Measurements from ENCODE around the gene ZFR. TPM values are rescaled to one million over a fixed set of nuclear protein-coding genes. Genes with fewer than 3 reads are reported as not detected.
"Not testable (repeated sequence)": the region's sequence is repeated elsewhere in the genome, so short reads cannot be mapped to it uniquely, and the experiment has no call there.

Gene ZFR
- total RNA-seq, 2 experiments from 2014 or later, result 48.1 to 48.7 TPM

DNA sequence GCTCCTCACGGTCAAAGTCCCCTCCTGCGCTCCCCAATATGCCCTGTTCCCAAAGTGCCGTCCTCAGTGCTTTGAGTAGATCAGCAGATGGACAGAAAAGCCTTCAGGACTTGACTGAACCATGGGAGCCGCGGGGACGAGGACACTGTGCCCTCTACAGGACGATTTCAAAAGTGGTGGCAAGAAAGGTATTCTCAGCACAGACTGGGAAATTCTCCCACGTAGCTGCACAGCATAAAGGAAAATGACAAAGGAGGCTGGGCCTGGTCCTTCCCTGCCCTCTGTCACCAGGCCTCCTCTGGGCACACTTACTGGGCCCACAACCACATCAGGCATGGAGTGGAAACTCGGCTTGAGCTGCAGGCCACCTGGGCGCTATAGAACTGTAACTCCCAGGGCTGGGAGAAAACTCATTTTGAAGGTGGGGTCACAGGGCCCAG is 115.1 kb downstream of the ZFR start:
- Mint-ChIP-seq H3K4me1 (peaks cover 2% of the 10 kb centered on the region), H3K4me3 (no peak overlapping the region), H3K27me3 (no peaks in the 10 kb centered on the region), H3K9me3 (no peaks in the 10 kb centered on the region), H3K27ac (no peak overlapping the region), H3K36me3 (no peaks in the 10 kb centered on the region)
- ATAC-seq (ENCODE audit: low read depth), result peak; percentile 83
- POLR2A ChIA-PET, result interaction anchor here (1.2 kb wide), 1 partner anchor 95 kb away, joined by 4 read pairs; no protein-coding TSS in a partner anchor
- peak; percentile 50 for DNase-seq

GRCh38 chr5:32326216-32326772 is 118.2 kb downstream of the ZFR start:
- POLR2A ChIA-PET, result no interaction called here
- H3K4me3 Mint-ChIP-seq, result no peak overlapping the region
- H3K27ac Mint-ChIP-seq, result no peak overlapping the region
- peaks cover 6% of the 10 kb centered on the region for H3K9me3 Mint-ChIP-seq
- no peaks in the 10 kb centered on the region for H3K27me3 Mint-ChIP-seq
- peaks cover 2% of the 10 kb centered on the region for H3K4me1 Mint-ChIP-seq
- DNase-seq (no peak), ATAC-seq (ENCODE audit: low read depth) (no peak)
- peaks cover 4% of the 10 kb centered on the region for H3K36me3 Mint-ChIP-seq

DNA sequence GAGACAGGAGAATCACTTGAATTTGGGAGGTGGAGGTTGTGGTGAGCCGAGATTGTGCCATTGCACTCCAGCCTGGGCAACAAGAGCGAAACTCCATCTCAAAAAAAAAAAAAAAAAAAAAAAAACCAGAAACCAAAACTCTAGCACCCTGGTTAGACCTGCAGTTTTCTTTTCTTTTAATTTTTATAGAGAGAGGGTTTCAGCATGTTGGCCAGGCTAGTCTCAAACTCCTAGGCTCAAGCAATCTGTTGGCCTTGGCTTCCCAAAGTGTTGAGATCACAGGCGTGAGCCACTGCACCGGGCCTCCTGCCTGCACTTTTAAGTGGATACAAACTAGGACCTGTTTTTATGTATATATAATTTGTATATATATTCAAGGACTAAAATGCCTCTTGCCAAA is 118.9 kb downstream of the ZFR start:
- no peak overlapping the region for H3K27ac Mint-ChIP-seq
- DNase-seq (no peak), ATAC-seq (ENCODE audit: low read depth) (no peak)
- H3K4me1 Mint-ChIP-seq, result peaks cover 2% of the 10 kb centered on the region
- H3K9me3 Mint-ChIP-seq, result peaks cover 6% of the 10 kb centered on the region
- POLR2A ChIA-PET, result no interaction called here
- no peak overlapping the region for H3K4me3 Mint-ChIP-seq
- peaks cover 4% of the 10 kb centered on the region for H3K36me3 Mint-ChIP-seq
- H3K27me3 Mint-ChIP-seq, result no peaks in the 10 kb centered on the region

- ATAC-seq (ENCODE audit: low read depth), result no peak
- H3K4me1 Mint-ChIP-seq, result peaks cover 2% of the 10 kb centered on the region
- no peak overlapping the region for H3K4me3 Mint-ChIP-seq
- H3K27me3 Mint-ChIP-seq, result no peaks in the 10 kb centered on the region
- H3K36me3 Mint-ChIP-seq, result peaks cover 4% of the 10 kb centered on the region
- H3K9me3 Mint-ChIP-seq, result peaks cover 6% of the 10 kb centered on the region
- H3K27ac Mint-ChIP-seq, result no peak overlapping the region
- POLR2A ChIA-PET, result no interaction called here
- DNase-seq, result no peak
Observed at GRCh38 chr5:32325062-32325461, 119.5 kb downstream of the ZFR start.

DNA sequence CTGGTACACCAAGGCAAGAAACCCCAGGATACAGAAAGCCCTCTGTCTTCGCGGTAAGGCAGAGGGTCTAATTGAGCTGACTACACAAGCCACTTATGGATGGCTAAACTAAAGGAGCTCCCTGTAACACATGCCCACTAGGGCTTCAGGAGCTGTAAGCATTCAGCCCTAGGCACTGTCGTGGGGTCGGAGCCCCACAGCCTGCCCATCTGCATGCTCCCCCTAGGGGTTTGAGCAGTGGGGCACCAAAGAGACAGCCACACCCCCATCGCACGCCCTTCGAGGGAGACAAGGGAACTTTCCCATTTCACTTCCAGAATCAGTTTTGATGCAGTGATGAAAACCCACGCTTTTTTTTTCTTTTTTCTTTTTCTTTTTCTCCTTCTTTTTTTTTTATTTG is 120.8 kb downstream of the ZFR start:
- H3K27ac Mint-ChIP-seq, result no peak overlapping the region
- no peak for ATAC-seq (ENCODE audit: low read depth)
- POLR2A ChIA-PET, result no interaction called here
- no peaks in the 10 kb centered on the region for H3K4me1 Mint-ChIP-seq
- H3K4me3 Mint-ChIP-seq, result no peak overlapping the region
- peaks cover 6% of the 10 kb centered on the region for H3K9me3 Mint-ChIP-seq
- H3K27me3 Mint-ChIP-seq, result no peaks in the 10 kb centered on the region
- peaks cover 4% of the 10 kb centered on the region for H3K36me3 Mint-ChIP-seq
- no peak for DNase-seq

GRCh38 chr5:32322882-32323281 is 121.7 kb downstream of the ZFR start:
- H3K9me3 Mint-ChIP-seq, result peaks cover 6% of the 10 kb centered on the region
- H3K27me3 Mint-ChIP-seq, result no peaks in the 10 kb centered on the region
- DNase-seq, result no peak
- peaks cover 4% of the 10 kb centered on the region for H3K36me3 Mint-ChIP-seq
- ATAC-seq (ENCODE audit: low read depth), result no peak
- no peak overlapping the region for H3K4me3 Mint-ChIP-seq
- POLR2A ChIA-PET, result no interaction called here
- no peaks in the 10 kb centered on the region for H3K4me1 Mint-ChIP-seq
- H3K27ac Mint-ChIP-seq, result no peak overlapping the region

GRCh38 chr5:32321787-32322186 is 122.8 kb downstream of the ZFR start:
- H3K27ac Mint-ChIP-seq; DNase-seq; H3K36me3 Mint-ChIP-seq; H3K4me1 Mint-ChIP-seq; H3K27me3 Mint-ChIP-seq; H3K9me3 Mint-ChIP-seq; ATAC-seq (ENCODE audit: low read depth); H3K4me3 Mint-ChIP-seq; POLR2A ChIA-PET: not testable (repeated sequence)

DNA sequence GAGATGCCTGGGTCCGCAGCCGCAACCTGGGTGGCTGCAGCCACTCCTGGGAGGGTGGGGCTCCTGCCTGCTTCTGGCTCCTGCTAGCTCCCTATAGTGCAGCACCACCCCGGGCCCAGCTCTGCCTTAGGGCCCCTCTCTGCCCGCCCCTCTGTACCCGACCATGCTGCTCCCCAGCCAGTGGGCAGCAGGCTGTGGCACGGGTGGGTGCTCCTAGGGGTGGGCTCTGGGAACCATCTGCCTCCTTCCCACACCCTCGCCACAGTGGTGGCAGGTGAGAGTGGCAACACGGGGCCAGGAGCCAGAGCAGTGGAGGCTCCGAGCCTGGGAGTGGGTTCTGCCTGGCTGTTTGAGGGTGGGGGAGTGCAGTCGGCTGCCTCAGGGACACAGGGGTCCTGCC is 124.0 kb downstream of the ZFR start:
- Mint-ChIP-seq H3K36me3 (peaks cover 4% of the 10 kb centered on the region), H3K9me3 (peaks cover 6% of the 10 kb centered on the region), H3K27me3 (no peaks in the 10 kb centered on the region), H3K27ac (no peak overlapping the region), H3K4me3 (no peak overlapping the region), H3K4me1 (no peaks in the 10 kb centered on the region)
- DNase-seq, result no peak
- ATAC-seq (ENCODE audit: low read depth), result no peak
- POLR2A ChIA-PET, result no interaction called here

GRCh38 chr5:32319926-32320543 is 124.5 kb downstream of the ZFR start:
- ATAC-seq (ENCODE audit: low read depth) (no peak), DNase-seq (no peak)
- Mint-ChIP-seq H3K4me1 (no peaks in the 10 kb centered on the region), H3K9me3 (peaks cover 6% of the 10 kb centered on the region), H3K4me3 (no peak overlapping the region), H3K27ac (no peak overlapping the region), H3K27me3 (no peaks in the 10 kb centered on the region), H3K36me3 (peaks cover 4% of the 10 kb centered on the region)
- POLR2A ChIA-PET, result interaction anchor here (0.6 kb wide), 1 partner anchor 14 kb away, joined by 3 read pairs; no protein-coding TSS in a partner anchor

- Mint-ChIP-seq H3K36me3 (peaks cover 4% of the 10 kb centered on the region), H3K27me3 (no peaks in the 10 kb centered on the region), H3K27ac (no peak overlapping the region), H3K4me3 (no peak overlapping the region), H3K9me3 (peaks cover 6% of the 10 kb centered on the region), H3K4me1 (no peaks in the 10 kb centered on the region)
- POLR2A ChIA-PET, result interaction anchor here (0.6 kb wide), 1 partner anchor 14 kb away, joined by 3 read pairs; no protein-coding TSS in a partner anchor
- no peak for ATAC-seq (ENCODE audit: low read depth)
- no peak for DNase-seq
Observed at GRCh38 chr5:32319392-32319791, 125.1 kb downstream of the ZFR start.

- Mint-ChIP-seq H3K9me3 (peaks cover 6% of the 10 kb centered on the region), H3K4me3 (no peak overlapping the region), H3K4me1 (peaks cover under 1% of the 10 kb centered on the region), H3K27ac (no peak overlapping the region), H3K27me3 (no peaks in the 10 kb centered on the region), H3K36me3 (peaks cover 4% of the 10 kb centered on the region)
- no peak for DNase-seq
- POLR2A ChIA-PET, result interaction anchor here (0.8 kb wide), 1 partner anchor 31 kb away, joined by 5 read pairs; no protein-coding TSS in a partner anchor
- no peak for ATAC-seq (ENCODE audit: low read depth)
Observed at GRCh38 chr5:32317041-32317440, 127.5 kb downstream of the ZFR start.

GRCh38 chr5:32315221-32316014 is 129.1 kb downstream of the ZFR start:
- POLR2A ChIA-PET, result no interaction called here
- peaks cover 14% of the 10 kb centered on the region for H3K4me1 Mint-ChIP-seq
- ATAC-seq (ENCODE audit: low read depth) (no peak), DNase-seq (no peak)
- H3K4me3 Mint-ChIP-seq, result no peak overlapping the region
- H3K36me3 Mint-ChIP-seq, result peaks cover 6% of the 10 kb centered on the region
- H3K9me3 Mint-ChIP-seq, result no peaks in the 10 kb centered on the region
- no peak overlapping the region for H3K27ac Mint-ChIP-seq
- no peaks in the 10 kb centered on the region for H3K27me3 Mint-ChIP-seq

DNA sequence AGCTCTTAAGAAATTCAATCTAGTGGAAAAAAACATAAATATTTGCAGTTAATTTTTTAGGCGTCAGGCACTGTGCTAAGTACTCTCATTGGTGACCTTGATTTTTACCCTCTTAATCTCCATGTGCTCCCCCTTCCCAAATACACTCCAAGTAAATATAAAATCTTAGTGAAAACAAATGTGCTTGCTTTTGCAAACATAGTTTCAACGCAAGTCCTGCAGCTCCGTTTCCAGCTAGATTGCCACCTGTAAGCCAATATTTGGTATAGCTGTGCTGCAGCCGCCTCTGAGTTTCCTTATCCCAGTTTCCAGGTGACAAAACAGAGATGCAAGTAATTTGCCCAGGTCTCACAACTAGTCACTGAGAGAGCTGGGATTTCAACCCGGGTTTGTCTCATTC is 129.9 kb downstream of the ZFR start:
- Mint-ChIP-seq H3K9me3 (no peaks in the 10 kb centered on the region), H3K27ac (no peak overlapping the region), H3K27me3 (no peaks in the 10 kb centered on the region), H3K36me3 (peaks cover 10% of the 10 kb centered on the region), H3K4me3 (peak overlapping the region; percentile 50), H3K4me1 (peaks cover 20% of the 10 kb centered on the region)
- no peak for DNase-seq
- POLR2A ChIA-PET, result no interaction called here
- no peak for ATAC-seq (ENCODE audit: low read depth)

- Mint-ChIP-seq H3K36me3 (peaks cover 15% of the 10 kb centered on the region), H3K4me3 (peak overlapping the region; percentile 50), H3K4me1 (peaks cover 26% of the 10 kb centered on the region)
- H3K9me3 Mint-ChIP-seq; DNase-seq; ATAC-seq (ENCODE audit: low read depth); H3K27me3 Mint-ChIP-seq; H3K27ac Mint-ChIP-seq: not testable (repeated sequence)
- POLR2A ChIA-PET, result interaction anchor here (0.6 to 2.7 kb wide), 2 partner anchors 15 to 139 kb away, joined by 3 to 14 read pairs; no protein-coding TSS in a partner anchor
Observed at GRCh38 chr5:32314152-32314488, 130.4 kb downstream of the ZFR start.
